GM12872 (cell line): ENCODE data around the gene NLGN4Y.
A peak's percentile ranks its signal among the peaks of the same experiment; 100 is the strongest.

Experiments used
- TF ChIP-seq, protein P1 (sequence below): IDR thresholded peaks from 3 replicates; pipeline ENCODE4 v1.5.1; 2011; ENCODE audit warnings: low read depth, mild to moderate bottlenecking, low read length, moderate library complexity; ENCODE audit not compliant: insufficient read depth

NLGN4Y gene

DNA sequence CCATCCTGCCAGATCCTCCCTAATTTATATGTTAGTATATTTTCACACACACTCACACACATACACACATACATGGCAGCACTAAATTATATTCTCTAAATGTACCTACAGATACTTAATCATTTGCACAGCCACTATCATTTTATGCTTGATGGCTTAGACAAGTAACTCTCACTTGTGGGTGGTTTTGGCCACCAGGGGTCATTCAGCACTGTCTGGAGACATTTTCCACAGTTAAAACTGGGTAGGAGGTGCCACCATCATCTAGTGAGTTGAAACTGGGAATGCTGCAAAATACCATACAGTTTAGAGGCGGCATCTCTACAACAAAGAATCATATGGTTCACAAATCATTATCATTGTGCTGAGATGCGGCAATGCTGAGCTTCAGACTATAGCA is 94.2 kb downstream of the NLGN4Y start:
- TF ChIP-seq, protein P1, sequence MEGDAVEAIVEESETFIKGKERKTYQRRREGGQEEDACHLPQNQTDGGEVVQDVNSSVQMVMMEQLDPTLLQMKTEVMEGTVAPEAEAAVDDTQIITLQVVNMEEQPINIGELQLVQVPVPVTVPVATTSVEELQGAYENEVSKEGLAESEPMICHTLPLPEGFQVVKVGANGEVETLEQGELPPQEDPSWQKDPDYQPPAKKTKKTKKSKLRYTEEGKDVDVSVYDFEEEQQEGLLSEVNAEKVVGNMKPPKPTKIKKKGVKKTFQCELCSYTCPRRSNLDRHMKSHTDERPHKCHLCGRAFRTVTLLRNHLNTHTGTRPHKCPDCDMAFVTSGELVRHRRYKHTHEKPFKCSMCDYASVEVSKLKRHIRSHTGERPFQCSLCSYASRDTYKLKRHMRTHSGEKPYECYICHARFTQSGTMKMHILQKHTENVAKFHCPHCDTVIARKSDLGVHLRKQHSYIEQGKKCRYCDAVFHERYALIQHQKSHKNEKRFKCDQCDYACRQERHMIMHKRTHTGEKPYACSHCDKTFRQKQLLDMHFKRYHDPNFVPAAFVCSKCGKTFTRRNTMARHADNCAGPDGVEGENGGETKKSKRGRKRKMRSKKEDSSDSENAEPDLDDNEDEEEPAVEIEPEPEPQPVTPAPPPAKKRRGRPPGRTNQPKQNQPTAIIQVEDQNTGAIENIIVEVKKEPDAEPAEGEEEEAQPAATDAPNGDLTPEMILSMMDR = 0 out of 3 replicates have a peak, but pooled peaks have one; percentile 9

DNA sequence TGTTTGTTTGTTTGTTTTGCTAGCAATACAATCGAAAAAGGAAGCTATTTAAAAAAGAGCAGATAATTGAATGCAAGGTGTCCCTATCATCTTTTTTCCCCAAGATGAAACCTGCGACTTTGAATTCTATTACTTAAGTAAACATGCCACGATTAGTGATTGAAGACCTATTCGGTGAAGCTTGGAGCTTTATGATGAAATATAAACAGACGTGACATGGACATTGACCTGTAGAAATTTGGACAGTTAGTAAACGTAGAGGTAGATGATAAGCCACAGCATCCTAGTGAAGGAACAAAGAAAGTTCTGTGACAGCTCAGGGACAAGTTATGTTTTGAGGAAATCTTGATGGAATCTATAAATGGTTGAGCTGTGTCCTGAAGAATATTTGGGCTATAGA is 103.9 kb downstream of the NLGN4Y start:
- TF ChIP-seq, protein P1 = no peak

DNA sequence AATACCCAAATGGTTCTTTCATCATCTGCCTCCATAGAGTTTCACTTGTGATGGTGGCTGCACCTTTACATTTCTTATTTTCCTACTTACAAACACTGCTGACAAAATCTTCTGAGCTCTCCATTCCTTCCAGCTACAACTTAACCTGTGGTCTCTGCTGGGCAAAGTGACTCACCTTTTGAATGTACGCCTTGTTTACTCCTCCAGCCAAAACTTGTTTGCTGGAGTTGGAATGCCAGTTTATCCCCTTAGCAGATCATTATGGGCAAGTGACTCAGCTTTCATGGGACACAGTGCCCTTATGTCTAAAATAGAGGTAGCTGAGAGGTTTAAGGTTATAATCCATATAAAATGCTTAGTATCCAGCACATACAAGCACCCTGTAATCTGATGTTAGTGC is 107.3 kb downstream of the NLGN4Y start:
- TF ChIP-seq, protein P1 = no peak

DNA sequence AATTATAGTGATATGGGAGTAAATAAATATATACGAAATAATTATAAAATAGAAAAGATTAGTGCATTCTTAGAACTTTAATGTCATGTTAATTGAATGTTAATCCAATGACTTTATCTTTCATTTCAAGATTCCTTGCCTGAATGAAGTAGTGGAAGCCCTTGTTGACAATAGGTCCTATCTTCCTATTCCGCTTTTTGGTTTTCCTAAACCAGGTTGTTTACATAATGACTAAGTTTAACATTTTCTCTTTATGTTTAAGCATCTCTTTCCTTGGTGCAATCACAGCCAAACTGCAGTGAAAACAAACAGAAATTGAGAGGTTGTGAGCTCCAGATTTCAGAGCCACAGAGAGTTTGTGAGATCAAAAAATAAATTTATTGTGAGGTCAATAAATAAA is 109.4 kb downstream of the NLGN4Y start:
- TF ChIP-seq, protein P1 = no peak

DNA sequence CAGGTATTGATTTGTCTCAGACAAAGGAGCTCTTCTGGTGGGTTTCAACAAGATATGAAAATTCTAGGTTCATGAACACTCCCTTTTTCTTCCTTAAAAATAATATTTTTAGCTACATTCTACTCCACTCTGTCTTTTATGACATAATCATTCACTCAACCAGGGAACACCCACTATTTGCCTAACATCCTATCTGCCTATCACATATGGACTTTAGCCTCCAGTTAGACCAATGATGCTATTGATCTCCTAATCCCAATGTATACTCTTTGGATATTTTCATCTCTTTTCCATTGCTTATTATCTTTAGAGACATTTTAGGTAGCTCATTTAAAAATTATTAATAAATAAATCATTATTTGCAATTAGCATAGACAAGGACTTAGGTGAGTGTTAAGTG is 110.6 kb downstream of the NLGN4Y start:
- TF ChIP-seq, protein P1 = no peak

DNA sequence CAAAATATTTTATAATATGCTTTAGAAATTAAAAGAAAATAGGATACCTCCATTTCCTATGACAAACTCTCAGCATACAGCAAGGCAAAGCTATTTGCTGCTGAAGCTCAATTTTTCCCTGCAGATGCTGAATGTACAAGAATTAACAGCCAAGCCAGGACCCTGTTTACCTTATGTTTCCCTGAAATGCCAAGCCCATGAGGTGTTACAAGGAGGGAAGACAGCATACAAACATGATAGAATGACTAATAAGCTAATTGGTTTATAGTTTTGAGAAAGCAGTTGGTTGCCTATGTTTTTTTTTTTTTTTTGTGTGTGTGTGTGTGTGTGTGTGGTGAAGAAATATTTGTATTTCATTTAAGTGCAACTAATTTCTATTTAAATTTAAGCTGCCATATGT is 113.2 kb downstream of the NLGN4Y start:
- TF ChIP-seq, protein P1 = no peak

DNA sequence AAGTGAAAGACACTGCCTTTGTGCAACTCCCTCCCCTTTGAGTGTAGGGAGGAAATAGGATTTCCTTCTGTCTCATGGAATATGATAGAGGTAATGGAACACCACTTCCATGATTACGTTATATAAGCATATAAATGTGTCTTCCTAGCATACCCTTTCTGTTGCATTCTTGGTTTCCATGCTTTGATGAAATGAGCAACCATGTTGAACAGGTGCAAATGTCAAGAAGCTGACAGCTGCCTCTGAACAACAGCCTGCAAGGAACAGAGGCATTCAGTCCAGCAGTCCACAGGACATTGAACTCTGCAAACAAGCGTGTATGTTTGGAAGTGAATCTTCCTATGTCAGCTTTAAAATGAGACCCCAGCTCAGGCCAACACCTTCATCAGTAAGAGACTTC is 117.5 kb downstream of the NLGN4Y start:
- TF ChIP-seq, protein P1 = no peak
